HG02571 (cell line): ENCODE data around the gene LONRF3.
A peak's percentile ranks its signal among the peaks of the same experiment; 100 is the strongest.
"Not testable (repeated sequence)": the region's sequence is repeated elsewhere in the genome, so short reads cannot be mapped to it uniquely, and the experiment has no call there.

Experiments
- ATAC-seq: cut with Tn5 transposase; IDR thresholded peaks from one replicate; pipeline ENCODE4 v1.9.1; 2021; ENCODE audit warnings: mild to moderate bottlenecking, moderate library complexity; ENCODE audit not compliant: unreplicated experiment

Gene LONRF3

DNA sequence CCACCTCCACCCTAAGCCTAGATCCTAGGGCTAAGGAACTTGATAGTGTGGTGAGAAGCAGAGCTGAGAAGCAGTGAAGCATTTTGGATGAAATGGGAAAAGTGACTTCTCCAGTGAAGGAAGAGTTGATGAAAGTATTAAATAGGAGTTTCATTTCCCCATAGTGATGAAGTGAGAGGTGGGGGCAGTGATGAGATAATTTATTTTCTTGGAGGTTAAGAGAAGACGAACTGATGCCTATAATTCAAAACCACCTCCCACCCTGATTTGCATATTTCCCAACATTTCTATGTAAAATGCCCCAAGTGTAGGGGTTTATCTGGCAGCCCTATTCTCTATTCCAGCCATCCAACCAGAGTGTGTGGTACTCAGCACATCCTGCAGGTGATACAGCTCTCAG, 6.3 kb downstream of the LONRF3 start:
- no peak for ATAC-seq

DNA sequence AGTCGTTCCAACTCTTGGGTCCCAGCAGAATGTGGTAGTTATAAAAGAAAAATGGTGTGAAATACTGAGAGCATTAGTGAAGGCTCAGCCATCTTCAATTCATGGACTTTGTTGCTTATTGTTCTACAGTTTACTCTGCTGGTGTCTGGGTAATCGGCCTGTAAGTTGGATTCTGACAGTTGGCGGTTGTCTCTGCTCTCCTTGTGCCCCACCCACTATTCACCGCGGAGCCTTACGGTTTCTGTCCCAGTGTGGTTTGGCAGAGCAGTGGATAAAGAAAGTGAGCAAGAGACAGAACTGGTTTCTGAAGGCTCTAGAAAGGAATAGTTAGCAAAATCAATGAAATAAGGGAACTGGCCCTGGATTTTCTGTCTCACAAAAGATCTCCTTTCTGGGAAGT, 9.1 kb downstream of the LONRF3 start:
- ATAC-seq, result no peak

DNA sequence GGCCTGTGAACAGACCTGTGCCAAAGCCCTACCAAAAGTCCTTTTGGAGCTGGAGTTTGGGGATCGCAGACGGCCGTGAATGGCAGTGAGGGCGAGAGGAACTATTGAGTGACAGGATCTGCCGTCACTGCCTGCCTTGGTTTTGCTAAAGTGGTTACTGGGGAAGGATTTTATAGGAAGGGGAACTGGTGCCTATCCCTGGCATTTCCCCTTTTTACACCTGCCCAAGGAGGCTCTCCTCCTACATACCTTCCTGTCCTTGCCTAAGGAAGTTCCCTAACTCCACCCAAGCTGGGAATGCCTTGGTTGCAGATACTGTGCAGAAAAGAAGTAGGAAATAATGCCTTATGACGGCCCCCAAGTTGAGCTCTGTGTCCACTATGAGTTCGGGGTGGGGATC, 14.5 kb downstream of the LONRF3 start:
- ATAC-seq, result no peak

DNA sequence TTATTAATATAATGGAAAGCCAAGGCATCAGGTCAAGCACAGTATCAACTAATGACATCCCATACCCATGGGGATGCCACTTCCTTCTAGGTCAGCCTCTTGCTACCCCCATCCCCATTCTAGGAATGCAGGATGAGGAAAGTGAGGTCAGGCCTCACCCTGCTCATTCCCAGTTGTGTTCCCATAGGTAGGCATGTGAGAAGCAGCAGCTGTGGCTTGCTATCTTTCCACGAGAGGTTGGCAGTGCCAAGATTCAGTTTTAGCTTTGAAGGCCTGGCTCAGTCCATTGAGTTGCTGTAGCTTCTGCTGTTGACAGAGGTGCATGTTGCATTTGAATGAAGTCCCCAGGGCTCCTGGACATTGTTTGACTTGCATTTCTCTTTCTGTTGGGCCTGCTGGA, 15.5 kb downstream of the LONRF3 start:
- no peak for ATAC-seq

DNA sequence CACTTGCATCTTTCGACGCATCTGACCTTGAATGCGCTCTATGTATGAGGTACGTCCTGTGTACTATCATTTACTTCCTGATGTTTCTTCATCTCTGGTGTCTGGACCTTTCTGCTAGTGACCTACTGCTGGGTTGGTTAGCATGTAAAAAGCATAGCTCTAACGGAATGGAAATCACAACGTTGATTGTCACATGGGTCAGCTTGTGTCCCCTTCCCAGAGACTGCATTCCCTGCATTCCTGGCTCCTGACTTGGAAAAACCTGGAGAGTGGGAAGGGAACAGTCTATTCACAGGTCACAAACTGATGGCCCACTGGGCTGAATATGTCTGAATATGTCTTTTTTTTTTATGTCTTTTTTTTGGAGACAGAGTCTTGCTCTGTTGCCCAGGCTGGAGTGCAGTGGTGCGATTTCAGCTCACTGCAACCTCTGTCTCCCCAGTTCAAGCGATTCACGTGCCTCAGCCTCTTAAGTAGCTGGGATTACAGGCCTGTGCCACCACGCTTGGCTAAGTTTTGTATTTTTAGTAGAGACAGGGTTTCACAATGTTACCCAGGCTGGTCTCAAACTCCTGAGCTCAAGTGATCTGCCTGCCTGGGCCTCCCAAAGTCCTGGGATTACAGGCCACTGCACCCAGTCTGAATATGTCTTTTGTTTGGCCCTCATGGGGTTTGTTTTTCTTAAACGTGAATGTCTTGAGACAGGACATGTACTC, 16.3 kb downstream of the LONRF3 start:
- no peak for ATAC-seq

DNA sequence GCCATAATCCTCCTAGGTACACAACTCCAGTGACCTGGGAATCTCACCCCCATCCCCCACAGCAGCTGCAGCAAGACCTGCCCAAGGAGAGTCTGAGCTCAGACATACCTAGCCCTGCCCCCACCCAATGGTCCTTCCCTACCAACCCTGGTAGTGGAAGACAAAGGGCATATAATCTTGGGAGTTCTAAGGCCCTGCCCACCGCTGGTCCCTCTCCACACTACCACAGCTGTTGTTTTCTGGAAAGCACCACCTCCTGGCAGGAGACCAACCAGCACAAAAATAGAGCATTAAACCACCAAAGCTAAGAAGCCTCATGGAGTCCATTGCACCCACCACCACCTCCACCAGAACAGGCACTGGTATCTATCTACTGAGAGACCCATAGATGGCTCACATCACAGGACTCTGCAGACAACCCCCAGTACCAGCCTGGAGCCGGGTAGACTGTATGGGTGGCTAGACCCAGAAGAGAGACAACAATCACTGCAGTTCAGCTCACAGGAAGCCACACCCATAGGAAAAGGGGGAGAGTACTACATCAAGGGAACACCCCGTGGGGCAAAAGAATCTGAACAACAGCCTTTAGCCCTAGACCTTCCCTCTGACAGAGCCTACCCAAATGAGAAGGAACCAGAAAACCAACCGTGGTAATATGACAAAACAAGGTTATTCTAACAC, 18.2 kb downstream of the LONRF3 start:
- not testable (repeated sequence) for ATAC-seq

DNA sequence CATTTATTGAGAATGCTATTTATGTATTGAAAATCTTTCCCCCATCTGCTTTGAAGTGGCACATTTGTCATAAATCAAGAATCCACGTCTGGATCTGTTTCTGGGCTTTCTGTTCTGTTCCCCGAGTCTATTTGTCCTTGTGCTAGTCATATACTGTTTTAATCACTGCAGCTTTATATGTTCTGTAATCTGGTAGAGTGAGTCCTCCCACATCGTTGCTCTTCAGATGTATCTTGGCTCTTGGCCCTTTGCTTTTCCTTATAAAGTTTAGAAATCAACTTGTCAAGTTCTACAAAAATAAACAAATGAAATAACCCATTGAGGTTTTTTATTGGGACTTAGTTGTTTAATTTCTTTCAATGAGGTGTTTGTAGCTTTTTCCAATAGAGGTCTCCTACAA, 29.0 kb downstream of the LONRF3 start:
- ATAC-seq, result no peak

DNA sequence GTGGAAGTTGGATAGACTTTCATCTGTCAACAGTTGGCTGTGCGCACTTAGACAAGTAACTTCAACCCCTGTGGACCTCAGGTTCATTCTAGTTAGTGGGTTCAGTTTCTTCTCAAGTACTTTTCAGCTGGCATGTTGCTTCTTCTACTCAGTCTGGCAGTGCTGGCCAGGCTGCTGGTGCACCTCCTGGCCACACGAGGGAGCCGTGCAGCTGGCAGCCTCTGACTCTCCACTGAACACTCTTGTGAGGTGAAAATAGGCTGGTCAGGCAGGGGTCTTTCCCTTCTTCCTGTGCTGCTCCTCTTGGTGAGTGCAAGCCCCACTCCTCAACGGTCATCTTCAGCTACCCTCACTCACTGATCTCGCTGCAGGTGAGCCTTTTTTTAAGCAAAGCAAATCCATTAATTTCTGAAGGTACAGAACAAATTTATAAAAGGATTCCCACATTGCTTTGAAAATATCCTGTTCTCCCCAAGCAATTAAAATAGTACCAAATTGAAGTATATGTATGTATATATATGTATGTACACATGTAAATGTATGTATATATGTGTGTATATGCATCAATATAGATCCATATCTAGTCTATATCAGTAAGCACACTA, 30.6 kb downstream of the LONRF3 start:
- ATAC-seq, result peak; percentile 85

DNA sequence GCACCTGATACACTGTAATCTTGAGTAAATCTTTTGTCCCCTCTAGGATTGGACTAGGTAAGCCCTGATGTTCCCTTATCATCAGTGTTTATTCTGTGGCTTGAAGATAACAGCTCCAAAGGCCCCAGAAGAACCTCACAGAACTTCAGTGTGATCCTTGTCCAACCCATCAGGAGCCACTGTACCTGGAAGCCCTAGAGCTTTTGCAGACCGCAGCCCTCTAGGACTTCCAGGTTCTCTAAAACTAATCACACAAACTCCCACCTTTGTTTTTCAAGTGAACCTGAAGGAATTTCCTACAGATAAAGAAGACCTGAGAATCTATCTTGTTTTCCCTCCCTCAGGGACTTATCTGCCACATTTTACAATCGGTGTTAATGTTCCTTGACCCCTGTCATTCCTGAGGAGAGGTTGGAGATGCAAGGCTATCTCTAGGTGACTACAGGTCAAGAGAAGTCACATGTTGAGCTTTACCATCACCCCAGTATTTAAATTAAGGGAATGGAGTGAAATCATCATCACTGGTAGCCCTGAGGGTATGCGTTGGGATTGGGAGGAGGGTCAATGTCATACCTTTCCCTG, 32.9 kb downstream of the LONRF3 start:
- no peak for ATAC-seq

DNA sequence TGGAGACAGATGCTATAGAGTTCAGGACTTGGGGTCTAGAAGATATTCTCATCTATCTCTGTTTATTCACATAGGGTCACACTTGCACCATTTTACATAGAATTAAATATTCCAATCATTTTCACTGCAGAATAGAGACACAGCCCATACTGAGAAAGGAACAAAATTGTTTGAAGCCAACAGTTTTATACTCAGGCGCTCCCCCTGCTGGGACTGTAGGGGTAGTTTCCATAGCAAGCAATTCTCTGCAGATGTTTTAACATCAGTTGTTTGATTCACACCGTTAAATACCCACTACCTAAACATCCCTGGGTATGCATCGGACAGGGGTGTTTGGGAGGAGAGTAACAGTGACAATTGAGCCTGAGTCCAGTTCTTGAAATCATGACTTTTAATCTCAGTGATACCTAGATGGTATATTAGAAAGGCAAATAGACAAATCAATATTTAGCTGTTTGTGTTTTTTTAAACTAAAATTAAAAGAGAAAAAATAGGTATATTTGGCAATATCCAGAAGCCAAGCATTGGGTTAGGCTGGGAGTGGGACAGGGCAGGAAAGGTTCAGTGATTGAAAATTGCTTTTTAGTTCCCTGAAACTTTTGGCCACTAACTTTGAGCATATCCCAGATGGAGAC, 33.8 kb downstream of the LONRF3 start:
- no peak for ATAC-seq

DNA sequence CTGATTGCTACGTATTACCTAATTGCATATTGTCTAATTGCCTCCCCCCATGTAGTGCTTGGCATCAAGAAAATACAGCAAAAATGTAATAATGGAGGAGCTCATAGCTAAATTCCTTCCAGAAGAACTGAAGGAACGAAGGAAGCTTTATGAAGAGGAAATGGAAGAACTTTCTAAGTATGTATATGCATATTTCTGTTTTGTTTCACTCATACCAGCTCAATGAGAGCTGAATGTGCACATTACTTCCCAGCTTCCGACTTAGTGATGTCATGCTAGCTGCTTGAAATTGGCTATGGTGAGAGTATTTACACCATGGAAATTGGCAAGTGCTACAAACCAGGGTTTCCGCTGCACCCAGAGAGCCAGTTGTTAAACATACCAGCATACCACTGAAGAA, 34.7 kb downstream of the LONRF3 start:
- ATAC-seq, result no peak

DNA sequence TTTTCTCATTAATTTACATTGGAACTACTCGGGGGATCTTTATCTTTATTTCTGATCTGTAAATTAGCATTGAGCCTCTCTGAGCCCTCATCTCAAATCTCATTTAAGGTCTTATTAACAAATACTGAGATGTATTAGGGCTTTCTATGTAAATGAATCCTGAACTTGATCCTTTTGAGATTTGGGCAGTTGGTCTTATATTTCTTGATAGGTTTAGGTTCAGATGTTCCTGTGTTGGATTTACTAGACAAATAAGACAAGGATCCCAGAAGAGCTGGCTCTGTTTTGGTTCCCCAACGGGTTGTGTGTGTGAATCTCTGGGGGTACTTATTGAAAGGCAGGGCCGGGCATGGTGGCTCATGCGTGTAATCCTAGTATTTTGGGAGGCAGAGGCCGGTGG, 36.1 kb downstream of the LONRF3 start:
- no peak for ATAC-seq

DNA sequence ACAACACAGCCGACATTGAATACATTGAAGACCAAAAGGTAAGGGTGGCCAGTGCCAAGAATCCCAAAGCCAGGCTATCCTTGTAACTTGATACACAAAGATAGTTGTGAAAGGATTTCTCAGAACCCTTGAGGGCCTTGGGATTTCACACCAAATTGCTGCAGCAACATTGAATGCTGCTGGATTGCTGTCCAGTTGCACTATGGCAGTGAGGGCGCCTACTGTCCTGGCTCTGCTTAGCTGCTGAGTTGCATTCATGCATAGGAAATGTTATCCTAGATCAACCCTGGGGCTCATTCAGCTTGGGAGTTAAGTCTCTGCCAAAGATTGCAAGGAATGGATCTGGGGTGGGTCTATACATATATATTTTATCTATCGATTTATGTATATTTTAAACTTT, 38.7 kb downstream of the LONRF3 start:
- ATAC-seq, result no peak

DNA sequence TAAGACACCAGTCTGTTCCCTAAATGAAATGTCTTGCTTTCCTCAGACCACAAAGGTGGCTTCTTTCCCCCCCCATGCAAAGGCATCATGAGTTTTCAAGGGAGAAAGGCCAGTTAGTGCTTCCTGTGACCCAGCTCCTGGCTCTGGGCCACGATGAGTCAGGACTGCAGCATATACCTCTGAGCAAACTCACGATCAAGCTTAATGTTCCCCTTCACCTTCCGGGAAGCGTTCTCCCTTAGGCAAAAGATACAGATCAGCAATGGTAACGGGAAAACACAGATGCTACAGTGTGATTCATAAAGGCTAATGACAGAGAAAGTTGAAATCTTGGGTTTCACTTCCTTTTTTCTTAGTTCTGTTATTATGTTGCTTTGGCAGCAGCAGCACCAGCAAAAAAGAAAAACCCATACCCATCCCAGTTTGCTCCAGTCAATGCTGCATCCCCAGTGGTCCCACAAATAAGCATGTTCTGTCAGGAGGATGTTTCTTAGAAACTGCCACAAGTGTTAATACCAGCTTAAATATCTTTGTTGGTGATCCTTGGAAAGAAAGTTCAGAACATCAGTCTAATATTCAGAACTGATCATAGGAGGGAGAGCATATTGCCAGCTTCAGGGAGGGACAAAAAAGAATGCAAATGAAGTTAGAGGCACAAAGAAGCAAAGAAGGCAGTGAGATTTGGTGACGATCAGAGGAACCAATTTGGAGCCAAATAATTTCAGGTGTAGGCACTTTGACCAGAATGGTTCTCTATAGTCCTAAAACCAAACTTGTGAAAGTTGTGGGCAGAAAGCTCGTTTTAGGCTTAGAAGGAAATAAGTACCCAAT, 41.2 kb downstream of the LONRF3 start:
- peak; percentile 95 for ATAC-seq

DNA sequence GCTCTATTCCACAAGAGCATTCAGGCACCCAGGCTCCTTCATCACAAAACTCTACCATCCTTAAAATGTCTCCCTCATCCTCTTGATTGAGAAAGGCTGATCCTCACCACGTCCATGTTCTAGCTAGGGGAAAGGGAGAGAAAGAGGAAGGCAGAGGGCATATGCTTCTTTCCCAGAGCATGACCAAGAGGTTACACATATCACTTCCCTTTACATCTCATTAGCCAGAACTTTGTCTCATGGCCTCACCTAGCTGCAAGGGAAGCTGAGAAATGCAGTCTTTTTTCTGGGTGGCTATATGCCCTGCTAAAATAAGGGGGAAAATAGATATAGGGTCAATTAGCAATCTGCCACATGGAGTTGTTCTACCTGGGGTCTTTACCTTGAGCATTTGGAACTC, 42.7 kb downstream of the LONRF3 start:
- no peak for ATAC-seq

DNA sequence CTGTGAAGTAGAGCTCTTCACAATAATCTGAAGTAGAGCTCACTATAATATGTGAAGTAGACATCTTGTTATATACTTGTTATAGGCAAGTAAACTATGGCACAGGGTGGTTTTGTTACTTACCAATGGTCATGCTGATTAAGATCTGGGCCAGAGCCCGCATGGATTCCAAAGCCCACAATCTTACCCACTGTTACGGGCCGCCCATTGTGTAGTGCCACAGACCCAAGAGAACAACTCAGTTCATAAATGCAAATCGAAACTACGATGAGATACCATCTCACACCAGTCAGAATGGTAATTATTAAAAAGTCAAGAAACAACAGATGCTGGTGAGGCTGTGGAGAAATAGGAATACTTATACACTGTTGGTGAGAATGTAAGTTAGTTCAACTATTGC, 51.5 kb downstream of the LONRF3 start:
- no peak for ATAC-seq

DNA sequence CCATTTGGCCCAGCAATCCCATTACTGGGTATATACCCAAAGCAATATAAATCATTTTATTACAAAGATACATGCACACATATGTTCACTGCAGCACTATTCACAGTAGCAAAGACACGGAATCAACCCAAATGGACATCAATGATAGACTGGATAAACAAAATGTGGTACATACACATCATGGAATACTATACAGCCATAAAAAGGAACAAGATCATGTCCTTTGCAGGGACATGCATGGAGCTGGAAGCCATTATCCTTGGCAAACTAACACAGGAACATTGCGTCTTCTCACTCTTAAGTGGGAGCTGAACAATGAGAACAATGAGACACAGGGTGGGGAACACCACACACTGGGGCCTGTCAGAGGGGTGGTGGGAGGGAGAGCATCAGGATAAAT, 51.9 kb downstream of the LONRF3 start:
- not testable (repeated sequence) for ATAC-seq

DNA sequence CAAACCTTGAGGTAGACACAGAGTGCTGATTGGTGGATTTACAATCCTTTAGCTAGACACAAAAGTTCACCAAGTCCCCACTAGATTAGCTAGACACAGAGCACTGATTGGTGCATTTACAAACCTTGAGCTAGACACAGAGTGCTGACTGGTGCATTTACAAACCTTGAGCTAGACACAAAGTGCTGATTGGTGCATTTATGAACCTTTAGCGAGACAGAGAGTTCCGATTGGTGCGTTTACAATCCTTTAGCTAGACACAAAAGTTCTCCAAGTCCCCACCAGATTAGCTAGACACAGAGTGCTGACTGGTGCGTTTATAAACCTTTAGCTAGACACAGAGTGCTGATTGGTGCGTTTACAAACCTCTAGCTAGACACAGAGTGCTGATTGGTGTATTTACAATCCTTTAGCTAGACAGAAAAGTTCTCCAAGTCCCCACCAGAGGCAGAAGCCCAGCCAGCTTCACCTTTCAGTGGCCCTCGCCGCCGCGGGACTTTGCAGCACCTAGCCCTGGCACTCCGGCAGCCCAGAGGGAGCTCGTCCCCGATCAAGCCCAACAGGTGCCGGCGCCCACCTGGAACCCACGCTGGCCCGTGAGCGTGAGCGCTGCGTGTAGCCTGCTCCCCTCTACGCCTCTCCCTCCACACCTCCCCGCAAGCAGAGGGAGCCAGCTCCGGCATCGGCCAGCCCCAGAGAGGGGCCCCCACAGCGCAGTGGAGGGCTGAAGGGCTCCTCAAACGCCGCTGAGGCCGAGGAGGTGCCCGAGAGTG, 53.7 kb downstream of the LONRF3 start:
- not testable (repeated sequence) for ATAC-seq

DNA sequence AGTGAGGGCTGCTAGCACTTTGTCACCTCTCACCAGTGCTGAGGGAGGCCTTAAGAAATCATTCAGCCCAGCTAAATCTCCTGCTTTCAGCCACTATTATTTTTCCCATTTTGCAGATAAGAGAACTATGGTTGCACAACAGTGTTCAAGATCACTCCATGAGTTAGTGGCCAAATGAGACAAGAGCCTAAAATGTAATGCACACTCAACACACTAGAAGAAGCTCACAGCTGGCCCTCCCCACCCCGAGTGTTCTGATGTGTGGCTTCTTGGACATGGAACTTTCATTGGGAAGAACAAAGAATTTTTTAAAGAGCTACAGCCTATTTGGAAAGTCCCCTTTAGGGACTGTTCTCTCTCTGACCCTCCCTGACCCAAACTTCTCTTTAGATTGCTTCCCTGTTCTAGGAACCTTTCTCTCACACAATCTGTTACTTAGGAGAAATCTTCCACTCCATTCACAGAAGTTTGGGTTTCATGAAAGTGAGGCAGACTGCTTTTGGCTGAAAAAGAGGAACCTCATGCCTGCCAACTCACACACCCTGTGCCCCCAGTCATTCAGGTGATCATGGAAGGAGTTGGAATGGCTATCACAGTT, 54.4 kb downstream of the LONRF3 start:
- no peak for ATAC-seq
